Activated naive CD4-positive, alpha-beta T cell treated with anti-CD3 and anti-CD28 coated beads, Interleukin-2, amount 10 ng/mL, durations not matched to agents 7 days and 5 days (primary cell): ENCODE measurements around the gene CACNA2D2.
"Not testable (repeated sequence)": the region's sequence is repeated elsewhere in the genome, so short reads cannot be mapped to it uniquely, and the experiment has no call there.

ENCODE experiments used
- CTCF ChIA-PET: fragments of 350-600 bp; sonication (Branson Sonifier 250); formaldehyde crosslinking; loops from one replicate; lab custom pipeline; 2021; ENCODE audit warnings: antibody characterized with exemption; lab: Charles Lee
- DNase-seq: peaks from one replicate; pipeline ENCODE4 v3.0.0-alpha.2; 2020
- H3K27ac Mint-ChIP-seq: one replicate; pipeline ENCODE4 v1.8.0; 2021; ENCODE audit warnings: mild to moderate bottlenecking, moderate library complexity, mixed read lengths
- H3K27me3 Mint-ChIP-seq: one replicate; pipeline ENCODE4 v1.8.0; 2021; ENCODE audit warnings: mild to moderate bottlenecking, mixed read lengths
- H3K36me3 Mint-ChIP-seq: one replicate; pipeline ENCODE4 v1.8.0; 2021; ENCODE audit warnings: mixed read lengths
- H3K4me1 Mint-ChIP-seq: one replicate; pipeline ENCODE4 v1.8.0; 2021; ENCODE audit warnings: mixed read lengths
- H3K4me3 Mint-ChIP-seq: one replicate; pipeline ENCODE4 v1.8.0; 2021; ENCODE audit warnings: mild to moderate bottlenecking, moderate library complexity, mixed read lengths
- H3K9me3 Mint-ChIP-seq: one replicate; pipeline ENCODE4 v1.8.0; 2021; ENCODE audit warnings: mixed read lengths

CACNA2D2 gene

DNA sequence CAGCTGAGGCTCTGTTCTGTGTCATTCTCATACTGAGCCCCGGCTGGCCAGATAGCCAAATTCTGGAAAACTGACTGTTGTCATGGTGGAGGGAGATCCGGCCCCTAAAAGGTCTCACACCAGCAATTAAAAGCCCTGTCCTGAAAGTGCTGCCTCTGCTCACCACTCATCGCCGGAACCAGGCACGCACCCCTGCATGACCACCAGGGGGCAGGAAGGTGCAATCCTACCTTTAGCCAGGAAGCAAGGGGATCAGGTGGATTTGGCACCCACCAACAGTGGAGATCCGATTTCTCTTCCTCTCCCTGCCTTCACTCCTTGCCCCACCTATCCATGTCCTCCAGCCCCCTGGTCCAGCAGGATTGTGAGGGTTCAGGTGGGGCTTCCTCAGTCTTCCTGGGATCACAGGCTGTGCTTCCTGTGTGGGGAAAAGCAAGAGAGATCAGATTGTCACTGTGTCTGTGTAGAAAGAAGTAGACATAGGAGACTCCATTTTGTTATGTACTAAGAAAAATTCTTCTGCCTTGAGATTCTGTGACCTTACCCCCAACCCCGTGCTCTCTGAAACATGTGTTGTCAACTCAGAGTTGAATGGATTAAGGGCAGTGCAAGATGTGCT is 16.1 kb upstream of the CACNA2D2 start:
- peak; percentile 87 for DNase-seq
- H3K27me3 Mint-ChIP-seq: peaks cover 74% of the 10 kb centered on the region
- H3K27ac Mint-ChIP-seq: no peak overlapping the region
- H3K36me3 Mint-ChIP-seq: no peaks in the 10 kb centered on the region
- peaks cover 6% of the 10 kb centered on the region for H3K4me1 Mint-ChIP-seq
- H3K9me3 Mint-ChIP-seq: no peaks in the 10 kb centered on the region
- no peak overlapping the region for H3K4me3 Mint-ChIP-seq
- CTCF ChIA-PET: interaction anchor here (0.8 to 1.5 kb wide), 2 partner anchors 22 to 29 kb away, joined by 3 to 7 read pairs; no protein-coding TSS in a partner anchor

DNA sequence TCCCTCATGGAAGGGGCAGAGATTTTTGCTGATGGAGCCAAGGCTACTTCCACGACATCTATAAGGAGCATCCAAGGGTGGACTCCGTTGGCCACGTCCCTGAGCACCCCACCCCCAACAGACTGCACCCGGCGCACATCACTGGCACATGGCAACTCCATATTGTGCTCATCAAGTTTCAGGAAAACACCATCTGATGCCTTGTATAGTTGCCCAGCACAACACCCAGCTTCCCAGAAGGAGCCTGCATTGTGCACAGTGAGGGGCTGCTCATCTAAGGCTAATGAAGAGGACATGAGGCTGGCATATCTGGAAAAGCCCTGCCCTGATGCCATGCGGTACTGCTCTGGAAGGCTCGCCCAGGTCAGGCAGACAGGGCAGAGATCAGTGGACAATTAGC is 15.0 kb upstream of the CACNA2D2 start:
- H3K4me1 Mint-ChIP-seq: peaks cover 6% of the 10 kb centered on the region
- H3K4me3 Mint-ChIP-seq: no peak overlapping the region
- peaks cover 75% of the 10 kb centered on the region for H3K27me3 Mint-ChIP-seq
- CTCF ChIA-PET: interaction anchor here (1.1 to 1.5 kb wide), 3 partner anchors 12 to 95 kb away, joined by 3 to 7 read pairs (median 4); no protein-coding TSS in a partner anchor
- DNase-seq: no peak
- H3K27ac Mint-ChIP-seq: no peak overlapping the region
- no peaks in the 10 kb centered on the region for H3K36me3 Mint-ChIP-seq
- H3K9me3 Mint-ChIP-seq: no peaks in the 10 kb centered on the region

DNA sequence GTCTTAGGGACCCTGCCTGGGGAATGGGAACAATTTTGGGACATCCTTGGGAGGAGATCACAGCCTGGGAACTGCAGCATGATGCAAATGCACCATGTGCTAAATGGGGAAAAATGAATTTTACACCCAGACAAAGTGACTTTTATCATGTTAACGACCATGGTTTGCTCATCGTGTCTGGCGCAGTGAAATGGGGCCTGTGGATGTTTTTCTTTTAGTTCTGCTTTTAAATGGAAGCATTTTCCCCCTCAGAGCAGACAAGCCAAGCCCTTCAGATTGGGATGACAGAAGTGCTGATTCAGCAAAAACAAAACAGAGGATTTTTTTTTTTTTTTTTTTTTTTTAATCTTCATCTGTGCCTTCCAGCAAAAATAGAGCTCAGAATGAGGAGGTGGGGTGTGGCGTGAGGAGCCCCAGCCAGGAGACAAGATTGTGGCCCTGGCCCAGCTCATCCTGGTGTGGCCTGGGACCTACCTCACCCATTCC is 14.3 kb upstream of the CACNA2D2 start:
- DNase-seq: no peak
- H3K9me3 Mint-ChIP-seq: no peaks in the 10 kb centered on the region
- no peak overlapping the region for H3K4me3 Mint-ChIP-seq
- no peaks in the 10 kb centered on the region for H3K36me3 Mint-ChIP-seq
- H3K27ac Mint-ChIP-seq: no peak overlapping the region
- CTCF ChIA-PET: interaction anchor here (1.1 to 1.9 kb wide), 3 partner anchors 12 to 96 kb away, joined by 3 to 9 read pairs (median 4); no protein-coding TSS in a partner anchor
- peaks cover 6% of the 10 kb centered on the region for H3K4me1 Mint-ChIP-seq
- peaks cover 73% of the 10 kb centered on the region for H3K27me3 Mint-ChIP-seq

DNA sequence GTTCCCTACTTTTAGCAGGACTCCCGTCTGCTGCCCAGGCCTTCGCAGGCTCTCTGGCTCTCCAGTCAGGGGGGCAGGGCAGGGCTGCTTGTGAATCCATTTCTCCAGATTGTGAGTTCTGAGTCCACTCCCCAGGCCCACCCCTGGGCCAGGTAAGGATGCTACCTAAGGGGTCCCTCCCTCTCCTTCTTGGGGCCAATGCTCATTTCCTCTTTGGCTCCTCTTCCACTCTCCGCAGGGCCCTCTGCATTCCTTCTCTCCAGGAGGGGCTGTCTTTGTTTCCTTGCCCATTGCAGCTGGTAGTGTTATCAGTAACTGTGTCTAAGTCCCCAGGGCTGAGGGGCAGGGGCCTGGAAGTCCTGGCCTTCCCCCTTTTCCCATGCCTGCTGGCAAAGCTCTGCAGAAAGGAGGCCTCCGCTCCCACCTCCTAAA is 13.0 kb upstream of the CACNA2D2 start:
- H3K9me3 Mint-ChIP-seq: no peaks in the 10 kb centered on the region
- peaks cover 6% of the 10 kb centered on the region for H3K4me1 Mint-ChIP-seq
- no peaks in the 10 kb centered on the region for H3K36me3 Mint-ChIP-seq
- DNase-seq: no peak
- no peak overlapping the region for H3K27ac Mint-ChIP-seq
- no peak overlapping the region for H3K4me3 Mint-ChIP-seq
- CTCF ChIA-PET: interaction anchor here (1.9 kb wide), 1 partner anchor 26 kb away, joined by 9 read pairs; no protein-coding TSS in a partner anchor
- peaks cover 71% of the 10 kb centered on the region for H3K27me3 Mint-ChIP-seq

DNA sequence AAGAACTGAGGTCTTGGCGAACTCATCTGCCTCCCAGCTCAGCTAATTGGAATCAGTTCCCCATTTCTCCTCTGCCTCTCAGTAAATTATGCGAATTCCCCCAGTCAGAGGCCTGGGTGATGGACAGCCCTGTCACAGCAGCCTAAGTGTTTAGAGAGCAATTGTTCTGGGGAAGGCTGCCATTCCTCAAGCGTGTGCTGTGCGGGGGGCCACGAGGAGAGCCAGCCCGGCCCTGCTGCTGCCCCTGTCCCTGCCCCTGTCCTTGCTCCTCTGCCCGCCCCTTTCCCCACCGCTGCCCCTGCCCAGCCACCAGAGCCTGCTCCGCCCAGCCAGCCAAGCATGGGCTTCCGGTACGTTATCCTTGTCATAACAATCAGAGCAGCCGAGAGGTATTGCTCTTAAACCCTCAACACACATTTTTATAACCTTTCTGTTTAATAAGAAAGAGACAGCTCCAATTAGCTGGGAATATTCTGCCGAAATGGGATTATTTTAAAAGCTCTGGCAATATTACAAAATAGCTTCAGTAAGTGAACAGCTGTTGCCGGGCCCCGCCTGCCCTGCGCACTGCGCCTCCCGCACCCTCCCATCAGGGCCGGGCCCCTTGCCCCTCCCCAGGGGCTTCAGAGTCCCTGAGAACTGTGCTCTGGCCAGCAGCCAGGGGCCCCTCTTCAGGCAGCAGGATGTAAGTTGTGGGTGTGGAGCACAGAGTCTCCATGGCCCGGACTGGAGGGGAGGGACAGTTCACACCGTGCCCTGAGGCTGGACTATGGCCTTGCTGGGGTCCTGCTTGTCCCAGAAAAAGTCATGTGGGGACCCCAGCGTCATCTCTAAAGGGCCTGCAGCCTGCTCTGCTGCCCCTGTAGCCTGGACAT is 12.4 kb upstream of the CACNA2D2 start:
- peaks cover 6% of the 10 kb centered on the region for H3K4me1 Mint-ChIP-seq
- no peak overlapping the region for H3K27ac Mint-ChIP-seq
- H3K9me3 Mint-ChIP-seq: no peaks in the 10 kb centered on the region
- CTCF ChIA-PET: interaction anchor here (1.4 to 1.9 kb wide), 2 partner anchors 27 to 28 kb away, joined by 4 to 9 read pairs; no protein-coding TSS in a partner anchor
- peaks cover 68% of the 10 kb centered on the region for H3K27me3 Mint-ChIP-seq
- H3K4me3 Mint-ChIP-seq: no peak overlapping the region
- no peaks in the 10 kb centered on the region for H3K36me3 Mint-ChIP-seq
- no peak for DNase-seq

DNA sequence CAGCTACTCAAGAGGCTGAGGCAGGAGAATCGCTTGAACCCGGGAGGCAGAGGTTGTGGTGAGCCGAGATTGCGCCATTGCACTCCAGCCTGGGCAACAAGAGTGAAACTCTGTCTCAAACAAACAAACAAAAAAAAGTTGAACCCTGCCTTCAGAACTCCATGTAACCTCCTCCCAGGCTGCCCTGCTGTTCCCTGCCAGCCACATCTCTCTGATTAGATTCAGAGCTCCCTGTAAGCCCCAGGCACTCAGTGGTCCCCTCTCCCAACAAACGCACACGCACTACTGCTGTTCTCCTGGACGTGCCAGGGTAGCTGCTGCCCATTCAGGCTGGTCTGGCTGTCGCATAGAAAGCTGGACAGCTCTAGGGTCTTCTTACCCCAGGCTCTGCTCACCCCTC is 9.5 kb upstream of the CACNA2D2 start:
- CTCF ChIA-PET, H3K36me3 Mint-ChIP-seq, H3K27ac Mint-ChIP-seq, DNase-seq, H3K9me3 Mint-ChIP-seq, H3K4me3 Mint-ChIP-seq, H3K4me1 Mint-ChIP-seq: not testable (repeated sequence)
- H3K27me3 Mint-ChIP-seq: peaks cover 75% of the 10 kb centered on the region

DNA sequence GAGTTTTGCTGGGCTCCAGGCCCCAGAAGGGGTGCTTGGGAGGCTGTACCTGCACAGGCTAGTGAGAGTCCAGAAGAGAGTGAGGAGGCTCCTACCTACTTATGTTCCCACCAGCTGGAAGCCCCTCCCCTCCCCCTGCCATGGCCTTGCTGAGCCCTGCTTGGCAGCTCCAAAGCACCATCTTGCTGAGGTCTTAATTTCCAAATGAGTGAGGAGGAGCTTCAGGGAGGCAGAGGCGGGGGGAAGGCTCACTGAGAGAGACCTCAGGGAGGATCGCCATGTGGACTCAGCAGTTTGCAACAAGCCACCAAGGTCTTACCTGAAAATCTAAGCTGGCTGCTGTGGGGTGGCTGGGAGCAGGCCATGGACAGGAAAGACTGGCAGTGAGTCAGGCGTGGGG is 8.7 kb upstream of the CACNA2D2 start:
- Mint-ChIP-seq H3K27ac (no peak overlapping the region), H3K36me3 (no peaks in the 10 kb centered on the region), H3K4me1 (no peaks in the 10 kb centered on the region), H3K4me3 (no peak overlapping the region), H3K27me3 (peaks cover 73% of the 10 kb centered on the region), H3K9me3 (no peaks in the 10 kb centered on the region)
- CTCF ChIA-PET: no interaction called here
- no peak for DNase-seq

DNA sequence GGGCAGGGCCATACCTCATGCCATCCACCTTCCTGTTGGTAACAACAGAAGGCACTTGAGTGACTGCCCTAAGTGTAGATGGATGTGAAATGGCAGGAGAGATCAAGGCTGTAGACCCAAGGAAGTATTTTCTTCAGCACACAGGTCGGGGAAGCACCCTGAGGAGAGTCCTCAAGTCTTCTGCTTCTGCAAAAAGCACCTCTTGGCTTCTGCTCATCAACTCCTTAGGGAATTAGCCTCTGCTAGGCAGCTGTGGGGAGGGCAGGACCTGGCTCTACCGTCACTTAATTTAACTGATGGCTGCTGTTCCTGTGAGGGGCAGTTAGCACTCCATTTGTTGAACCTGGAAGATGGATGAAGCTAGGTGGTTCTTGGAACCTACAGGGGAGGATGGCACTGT is 6.9 kb upstream of the CACNA2D2 start:
- CTCF ChIA-PET: interaction anchor here (1.3 to 4.5 kb wide), 3 partner anchors 12 to 40 kb away, joined by 3 to 18 read pairs (median 7); no protein-coding TSS in a partner anchor
- H3K9me3 Mint-ChIP-seq: no peaks in the 10 kb centered on the region
- no peaks in the 10 kb centered on the region for H3K36me3 Mint-ChIP-seq
- H3K4me3 Mint-ChIP-seq: no peak overlapping the region
- no peaks in the 10 kb centered on the region for H3K4me1 Mint-ChIP-seq
- no peak for DNase-seq
- H3K27ac Mint-ChIP-seq: no peak overlapping the region
- peaks cover 72% of the 10 kb centered on the region for H3K27me3 Mint-ChIP-seq

DNA sequence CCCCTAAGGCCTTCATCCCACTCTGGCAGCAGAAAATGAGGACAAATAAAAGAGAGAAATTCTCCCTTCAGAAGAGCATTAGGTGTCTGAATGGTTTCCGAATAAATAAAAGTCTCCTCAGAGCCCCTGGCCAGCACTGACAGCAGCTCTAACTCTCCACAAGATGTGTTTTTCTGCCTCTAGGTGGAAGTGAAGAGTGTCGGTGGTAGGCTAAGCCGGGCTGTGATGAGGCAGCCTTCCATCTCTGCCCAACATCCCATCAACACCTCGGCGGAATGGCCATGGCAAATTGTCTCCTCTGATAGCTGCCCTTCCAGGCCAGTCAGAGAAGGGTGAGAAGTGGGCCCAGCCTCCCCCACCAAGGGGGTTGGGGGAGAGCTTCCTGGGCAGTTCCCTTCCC is 6.3 kb upstream of the CACNA2D2 start:
- H3K27me3 Mint-ChIP-seq: peaks cover 72% of the 10 kb centered on the region
- no peak overlapping the region for H3K27ac Mint-ChIP-seq
- no peak for DNase-seq
- no peaks in the 10 kb centered on the region for H3K36me3 Mint-ChIP-seq
- H3K4me1 Mint-ChIP-seq: no peaks in the 10 kb centered on the region
- CTCF ChIA-PET: interaction anchor here (0.7 to 4.5 kb wide), 5 partner anchors 12 to 107 kb away, joined by 3 to 18 read pairs (median 5); partner anchors contain the start of gene MAPKAPK3
- H3K9me3 Mint-ChIP-seq: no peaks in the 10 kb centered on the region
- no peak overlapping the region for H3K4me3 Mint-ChIP-seq

DNA sequence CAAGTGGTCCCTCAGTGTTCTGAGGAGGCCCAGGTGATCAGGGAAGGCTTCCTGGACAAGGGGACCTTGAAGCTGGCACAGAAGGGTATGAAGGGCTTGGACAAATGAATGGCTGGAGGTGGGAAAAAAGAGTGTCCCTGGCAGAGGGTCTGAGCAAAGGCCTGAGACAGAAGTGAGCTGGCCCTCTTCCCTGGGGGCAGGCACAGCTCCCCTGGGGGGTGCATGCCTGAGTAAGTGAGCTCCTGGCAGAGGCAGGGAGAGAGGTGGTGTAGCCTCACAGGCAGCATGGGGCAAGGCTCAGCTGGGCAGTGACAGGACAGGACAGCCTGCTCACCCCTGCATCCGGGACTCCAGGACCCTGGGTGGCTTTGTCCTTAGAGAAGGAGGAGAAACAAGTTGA is 5.4 kb upstream of the CACNA2D2 start:
- no peaks in the 10 kb centered on the region for H3K4me1 Mint-ChIP-seq
- H3K9me3 Mint-ChIP-seq: no peaks in the 10 kb centered on the region
- no peaks in the 10 kb centered on the region for H3K36me3 Mint-ChIP-seq
- no peak overlapping the region for H3K27ac Mint-ChIP-seq
- no peak for DNase-seq
- peaks cover 72% of the 10 kb centered on the region for H3K27me3 Mint-ChIP-seq
- CTCF ChIA-PET: interaction anchor here (0.7 to 4.5 kb wide), 4 partner anchors 13 to 108 kb away, joined by 3 to 18 read pairs (median 6); partner anchors contain the start of gene MAPKAPK3
- no peak overlapping the region for H3K4me3 Mint-ChIP-seq

DNA sequence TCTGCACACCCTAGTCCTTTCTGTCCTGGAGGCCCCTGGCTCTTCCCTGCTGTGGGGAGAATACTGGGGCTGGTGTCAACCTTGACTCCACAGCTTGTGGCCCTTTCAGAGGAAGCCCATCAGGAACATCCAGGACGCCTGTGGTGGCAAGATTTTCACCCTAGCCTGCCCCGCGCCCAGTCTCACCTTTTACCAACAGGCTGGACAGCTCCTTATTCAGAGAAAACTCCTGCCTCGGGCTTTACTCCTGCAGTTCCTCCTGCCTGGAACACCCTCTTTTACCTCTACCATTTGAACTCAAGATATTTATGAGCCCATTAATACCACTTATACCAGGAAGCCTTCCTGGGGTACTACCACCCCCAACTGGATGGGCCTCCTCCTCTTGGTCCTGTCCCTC is 2.7 kb upstream of the CACNA2D2 start:
- CTCF ChIA-PET: interaction anchor here (1.1 kb wide), 1 partner anchor 12 kb away, joined by 3 read pairs; no protein-coding TSS in a partner anchor
- H3K4me1 Mint-ChIP-seq: no peaks in the 10 kb centered on the region
- peaks cover 87% of the 10 kb centered on the region for H3K27me3 Mint-ChIP-seq
- no peak overlapping the region for H3K27ac Mint-ChIP-seq
- H3K36me3 Mint-ChIP-seq: no peaks in the 10 kb centered on the region
- no peaks in the 10 kb centered on the region for H3K9me3 Mint-ChIP-seq
- DNase-seq: no peak
- no peak overlapping the region for H3K4me3 Mint-ChIP-seq

DNA sequence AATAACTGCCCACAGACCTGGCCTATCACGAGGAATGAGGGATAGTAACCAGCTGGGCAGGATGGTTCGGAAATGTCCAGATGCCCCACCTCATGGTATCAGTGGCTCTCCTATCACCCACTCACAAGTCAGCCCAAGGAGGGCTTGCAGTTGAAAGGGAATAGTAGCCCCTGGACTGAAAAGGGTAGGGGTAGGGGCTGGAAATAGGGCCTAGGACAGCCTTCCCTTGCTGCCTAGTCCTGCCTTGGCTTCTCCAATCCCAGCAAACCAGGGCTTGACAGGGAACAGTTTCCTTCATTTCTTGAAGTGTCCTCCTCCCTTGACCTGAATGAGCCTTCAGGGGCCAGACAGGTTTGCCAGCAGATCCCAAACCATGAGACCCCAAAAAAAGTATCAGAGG is 1.2 kb upstream of the CACNA2D2 start:
- no peaks in the 10 kb centered on the region for H3K36me3 Mint-ChIP-seq
- DNase-seq: no peak
- no peak overlapping the region for H3K27ac Mint-ChIP-seq
- no peaks in the 10 kb centered on the region for H3K9me3 Mint-ChIP-seq
- CTCF ChIA-PET: interaction anchor here (0.9 to 1.0 kb wide), 2 partner anchors 37 to 86 kb away, joined by 3 read pairs; no protein-coding TSS in a partner anchor
- H3K27me3 Mint-ChIP-seq: peaks cover 88% of the 10 kb centered on the region
- H3K4me1 Mint-ChIP-seq: no peaks in the 10 kb centered on the region
- peak overlapping the region; percentile 6 for H3K4me3 Mint-ChIP-seq

DNA sequence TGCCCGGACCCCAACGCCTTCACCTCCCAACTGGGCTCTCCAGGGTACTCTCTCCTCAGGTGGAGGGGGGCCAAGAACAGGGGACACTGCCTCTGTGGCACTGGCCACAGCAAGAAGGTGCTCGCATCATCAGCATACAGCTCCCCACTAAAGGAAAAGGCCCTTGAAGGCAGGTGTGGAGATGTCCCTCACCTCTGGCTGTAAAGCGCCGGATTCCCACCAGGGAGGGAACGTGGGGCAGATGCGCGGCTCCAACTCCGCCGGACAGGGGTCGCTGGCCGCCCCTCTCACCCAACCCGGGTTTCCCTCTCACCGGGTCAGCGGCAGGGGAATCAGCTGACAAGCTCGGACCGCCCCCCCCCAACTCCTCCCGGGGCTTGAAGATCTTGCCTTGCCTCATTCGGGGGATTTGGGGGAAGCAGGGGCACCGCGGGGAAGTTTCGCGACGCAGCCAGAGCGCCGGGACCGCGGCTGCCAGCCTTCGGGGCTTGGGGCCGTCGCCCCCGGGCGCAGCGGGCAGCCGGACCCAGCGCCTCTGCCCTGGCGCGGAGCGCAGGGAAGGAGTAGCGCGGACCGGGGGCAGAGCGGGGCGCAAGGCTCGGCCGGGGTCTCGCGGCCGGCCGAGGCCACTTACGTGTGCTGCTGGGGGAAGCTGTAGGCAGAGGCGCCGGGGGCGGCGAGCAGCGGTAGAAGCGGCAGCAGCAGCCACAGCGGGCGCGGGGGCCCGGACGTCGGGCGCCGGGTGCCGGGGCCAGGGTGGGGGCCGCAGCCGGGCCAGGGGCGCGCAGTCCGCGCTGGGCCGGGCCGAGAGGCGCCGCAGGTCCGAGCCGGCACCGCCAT is 630 bp downstream of the CACNA2D2 start:
- H3K9me3 Mint-ChIP-seq: no peaks in the 10 kb centered on the region
- DNase-seq: peak; percentile 35
- no peaks in the 10 kb centered on the region for H3K4me1 Mint-ChIP-seq
- CTCF ChIA-PET: interaction anchor here (1.9 kb wide), 1 partner anchor 65 kb away, joined by 5 read pairs; no protein-coding TSS in a partner anchor
- peaks cover 91% of the 10 kb centered on the region for H3K27me3 Mint-ChIP-seq
- H3K27ac Mint-ChIP-seq: no peak overlapping the region
- no peaks in the 10 kb centered on the region for H3K36me3 Mint-ChIP-seq
- H3K4me3 Mint-ChIP-seq: peak overlapping the region; percentile 55
